Measurements from ENCODE around the gene CELF5.
"Not testable (repeated sequence)": the region's sequence is repeated elsewhere in the genome, so short reads cannot be mapped to it uniquely, and the experiment has no call there.

Gene CELF5

GRCh38 chr19:3190470-3190770 is 34.0 kb upstream of the CELF5 start:
- DNase-seq (ENCODE audit: low read depth in 2 of 2) = no peak

- DNase-seq (ENCODE audit: low read depth in 2 of 2) = no peak
These were observed 33.3 kb upstream of the CELF5 start for GRCh38 chr19:3190921-3191805.

GRCh38 chr19:3191806-3192104 is 32.7 kb upstream of the CELF5 start:
- not testable (repeated sequence) for DNase-seq (ENCODE audit: low read depth in 2 of 2)

GRCh38 chr19:3192228-3192635 is 32.2 kb upstream of the CELF5 start:
- no peak for DNase-seq (ENCODE audit: low read depth in 2 of 2)

- DNase-seq (ENCODE audit: low read depth in 2 of 2) = no peak
These were observed 31.8 kb upstream of the CELF5 start for GRCh38 chr19:3192684-3193083.

GRCh38 chr19:3193256-3194105 is 31.0 kb upstream of the CELF5 start:
- no peak for DNase-seq (ENCODE audit: low read depth in 2 of 2)

- no peak for DNase-seq (ENCODE audit: low read depth in 2 of 2)
These were observed 30.1 kb upstream of the CELF5 start for GRCh38 chr19:3194106-3195087.

GRCh38 chr19:3196064-3196932 is 28.2 kb upstream of the CELF5 start:
- no peak for DNase-seq (ENCODE audit: low read depth in 2 of 2)

GRCh38 chr19:3196933-3197205 is 27.6 kb upstream of the CELF5 start:
- no peak for DNase-seq (ENCODE audit: low read depth in 2 of 2)

- no peak for DNase-seq (ENCODE audit: low read depth in 2 of 2)
These were observed 25.4 kb upstream of the CELF5 start for GRCh38 chr19:3198901-3199700.

GRCh38 chr19:3201072-3201700 is 23.3 kb upstream of the CELF5 start:
- no peak for DNase-seq (ENCODE audit: low read depth in 2 of 2)

GRCh38 chr19:3201911-3202310 is 22.6 kb upstream of the CELF5 start:
- no peak for DNase-seq (ENCODE audit: low read depth in 2 of 2)

- DNase-seq (ENCODE audit: low read depth in 2 of 2) = no peak
These were observed 22.1 kb upstream of the CELF5 start for GRCh38 chr19:3202346-3202745.

- DNase-seq (ENCODE audit: low read depth in 2 of 2) = not testable (repeated sequence)
These were observed 21.6 kb upstream of the CELF5 start for GRCh38 chr19:3202895-3203294.

- no peak for DNase-seq (ENCODE audit: low read depth in 2 of 2)
These were observed 20.4 kb upstream of the CELF5 start for GRCh38 chr19:3203805-3204645.

- DNase-seq (ENCODE audit: low read depth in 2 of 2) = no peak
These were observed 19.7 kb upstream of the CELF5 start for GRCh38 chr19:3204646-3205275.

- no peak for DNase-seq (ENCODE audit: low read depth in 2 of 2)
These were observed 18.1 kb upstream of the CELF5 start for GRCh38 chr19:3206216-3206953.
